HepG2 (cell line): Measurements from ENCODE around the gene MRRF. TPM values are rescaled to one million over a fixed set of nuclear protein-coding genes. Genes with fewer than 3 reads are reported as not detected.

Source experiments
- AGO1 ChIP-seq: fragments of 200-400 bp; formaldehyde crosslinking; IDR thresholded peaks from 2 replicates; pipeline ENCODE4 v1.6.1; 2017; ENCODE audit warnings: mild to moderate bottlenecking, low read depth, low read length, moderate library complexity; ENCODE audit not compliant: poor library complexity, severe bottlenecking
- CREB3 ChIP-seq: sonication (generic); formaldehyde crosslinking; IDR thresholded peaks from 2 replicates; pipeline ENCODE4 v1.5.0; 2020; ENCODE audit warnings: missing genetic modification reagents
- DNMT3B ChIP-seq: conservative IDR thresholded peaks from 2 replicates; pipeline ENCODE4 v1.6.1; 2016; ENCODE audit warnings: missing biosample characterization, control low read depth
- ETV6 ChIP-seq: sonication (generic); formaldehyde crosslinking; conservative IDR thresholded peaks from 2 replicates; pipeline ENCODE4 v1.4.0; 2020; ENCODE audit warnings: missing genetic modification reagents
- HBP1 ChIP-seq: IDR thresholded peaks from 2 replicates; pipeline ENCODE4 v1.6.1; 2016; ENCODE audit warnings: low read depth, control low read depth
- IKZF1 ChIP-seq: fragments of 450-650 bp; IDR thresholded peaks from 2 replicates; pipeline ENCODE4 v1.7.1; 2016
- MTA1 ChIP-seq: sonication (generic); formaldehyde crosslinking; IDR thresholded peaks from 2 replicates; pipeline ENCODE4 v1.4.0; 2020; ENCODE audit warnings: missing genetic modification reagents, mild to moderate bottlenecking, borderline replicate concordance
- SIX4 ChIP-seq: sonication (generic); formaldehyde crosslinking; IDR thresholded peaks from 2 replicates; pipeline ENCODE4 v1.4.0; 2020; ENCODE audit warnings: missing genetic modification reagents
- SSRP1 ChIP-seq: IDR thresholded peaks from 2 replicates; pipeline ENCODE4 v1.6.1; 2016; ENCODE audit warnings: control low read depth
- TAF15 ChIP-seq: fragments of 200-400 bp; formaldehyde crosslinking; IDR thresholded peaks from one replicate; pipeline ENCODE4 v1.6.1; 2018; ENCODE audit warnings: mild to moderate bottlenecking, low read depth, low read length; ENCODE audit not compliant: poor library complexity, severe bottlenecking
- ZBTB1 ChIP-seq: sonication (generic); formaldehyde crosslinking; IDR thresholded peaks from 2 replicates; pipeline ENCODE4 v1.4.0; 2020; ENCODE audit warnings: missing genetic modification reagents, borderline replicate concordance
- ZFP90 ChIP-seq: sonication (generic); formaldehyde crosslinking; IDR thresholded peaks from 2 replicates; pipeline ENCODE4 v1.8.0; 2022; ENCODE audit warnings: missing genetic modification reagents, mild to moderate bottlenecking, inconsistent platforms, borderline replicate concordance
- ZFYVE20 ChIP-seq: sonication (generic); formaldehyde crosslinking; IDR thresholded peaks from 2 replicates; pipeline ENCODE4 v1.8.0; 2023; ENCODE audit warnings: low read depth, mild to moderate bottlenecking, moderate library complexity, missing genetic modification reagents, borderline replicate concordance
- ZNF224 ChIP-seq: sonication (generic); formaldehyde crosslinking; IDR thresholded peaks from 2 replicates; pipeline ENCODE4 v1.5.0; 2020; ENCODE audit warnings: mild to moderate bottlenecking, missing genetic modification reagents
- ZNF263 ChIP-seq: sonication (generic); formaldehyde crosslinking; IDR thresholded peaks from 2 replicates; pipeline ENCODE4 v1.4.0; 2020; ENCODE audit warnings: missing genetic modification reagents
- ZNF317 ChIP-seq: sonication (generic); formaldehyde crosslinking; IDR thresholded peaks from 2 replicates; pipeline ENCODE4 v1.5.0; 2020; ENCODE audit warnings: mild to moderate bottlenecking, missing genetic modification reagents
- ZNF451 ChIP-seq: sonication (generic); formaldehyde crosslinking; IDR thresholded peaks from 2 replicates; pipeline ENCODE4 v1.5.0; 2020; ENCODE audit warnings: mild to moderate bottlenecking, missing genetic modification reagents
- ZNF503 ChIP-seq: sonication (generic); formaldehyde crosslinking; IDR thresholded peaks from 2 replicates; pipeline ENCODE4 v1.4.0; 2020; ENCODE audit warnings: missing genetic modification reagents
- polyA plus RNA-seq, 8 experiments: library from polyadenylated mRNA; depleted of rRNA in 3 of 8; stranded (reverse) in 7 of 8; unstranded in 1 of 8; fragments of >200 nt; fragmentation: Illumina TruSeq in 4 of 8; extraction: Trizol in 4 of 8; gene quantifications; 2 replicates each; pipeline versions ENCODE4 v1.2.1 to v1.2.3, GENCODE V29; 2011 to 2016; ENCODE audit warnings: low read depth in 4 of 8, missing spikeins in 1 of 8, mixed read lengths in 1 of 8; ENCODE audit not compliant: insufficient read depth in 1 of 8
- total RNA-seq, 5 experiments: library from RNA; depleted of rRNA; stranded (reverse); fragments of >200 nt; fragmentation: Illumina TruSeq; extraction: Trizol; gene quantifications; 2 replicates each; pipeline ENCODE4 v1.2.3, GENCODE V29; 2016; ENCODE audit warnings: low read depth in 1 of 5
- TF ChIP-seq, protein P1 (sequence below): sonication (generic); formaldehyde crosslinking; IDR thresholded peaks from 2 replicates; pipeline ENCODE4 v1.4.0; 2020; ENCODE audit warnings: mild to moderate bottlenecking, missing genetic modification reagents
- TF ChIP-seq, protein P2 (sequence below): sonication (generic); formaldehyde crosslinking; IDR thresholded peaks from 2 replicates; pipeline ENCODE4 v1.5.0; 2020; ENCODE audit warnings: mild to moderate bottlenecking, missing genetic modification reagents

MRRF gene
- total and polyA plus RNA-seq, 2 of the 13 experiments (the other 11 are each of a cell fraction or from before 2014, with no cell fraction given) = 37.3 to 44.3 TPM

GRCh38 chr9:122264360-122265148 lies at the start of gene MRRF, which contains the start of gene RBM18 (continued):
- TF ChIP-seq MTA1 (CRISPR knock-in tag) (peak; percentile 98; the same call in 1 of the 2 replicates), ZNF263 (CRISPR knock-in tag) (peak; percentile 73; the same call in 1 of the 2 replicates), TAF15 (no peak), HBP1 (CRISPR knock-in tag) (peak; percentile 86), ZFYVE20 (CRISPR knock-in tag) (peak; percentile 96), ZNF317 (CRISPR knock-in tag) (peak; percentile 86; the same call in 1 of the 2 replicates), SSRP1 (CRISPR knock-in tag) (no peak), DNMT3B (peak; percentile 84; the same call in 1 of the 2 replicates), ZNF451 (CRISPR knock-in tag) (peak; percentile 85), ZBTB1 (CRISPR knock-in tag) (no peak; the same call in 1 of the 2 replicates), AGO1 (no peak), SIX4 (CRISPR knock-in tag) (peak; percentile 82), ZNF224 (CRISPR knock-in tag) (peak; percentile 98), ETV6 (peak; percentile 86), IKZF1 (no peak), ZFP90 (CRISPR knock-in tag) (peak; percentile 87; the same call in 1 of the 2 replicates), CREB3 (CRISPR knock-in tag) (peak; percentile 93), ZNF503 (CRISPR knock-in tag) (0 out of 2 replicates have a peak, but pooled peaks have one; percentile 52)
- TF ChIP-seq, protein P1, sequence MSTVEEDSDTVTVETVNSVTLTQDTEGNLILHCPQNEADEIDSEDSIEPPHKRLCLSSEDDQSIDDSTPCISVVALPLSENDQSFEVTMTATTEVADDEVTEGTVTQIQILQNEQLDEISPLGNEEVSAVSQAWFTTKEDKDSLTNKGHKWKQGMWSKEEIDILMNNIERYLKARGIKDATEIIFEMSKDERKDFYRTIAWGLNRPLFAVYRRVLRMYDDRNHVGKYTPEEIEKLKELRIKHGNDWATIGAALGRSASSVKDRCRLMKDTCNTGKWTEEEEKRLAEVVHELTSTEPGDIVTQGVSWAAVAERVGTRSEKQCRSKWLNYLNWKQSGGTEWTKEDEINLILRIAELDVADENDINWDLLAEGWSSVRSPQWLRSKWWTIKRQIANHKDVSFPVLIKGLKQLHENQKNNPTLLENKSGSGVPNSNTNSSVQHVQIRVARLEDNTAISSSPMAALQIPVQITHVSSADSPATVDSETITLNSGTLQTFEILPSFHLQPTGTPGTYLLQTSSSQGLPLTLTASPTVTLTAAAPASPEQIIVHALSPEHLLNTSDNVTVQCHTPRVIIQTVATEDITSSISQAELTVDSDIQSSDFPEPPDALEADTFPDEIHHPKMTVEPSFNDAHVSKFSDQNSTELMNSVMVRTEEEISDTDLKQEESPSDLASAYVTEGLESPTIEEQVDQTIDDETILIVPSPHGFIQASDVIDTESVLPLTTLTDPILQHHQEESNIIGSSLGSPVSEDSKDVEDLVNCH (CRISPR knock-in tag) = 0 out of 2 replicates have a peak, but pooled peaks have one; percentile 77
- TF ChIP-seq, protein P2, sequence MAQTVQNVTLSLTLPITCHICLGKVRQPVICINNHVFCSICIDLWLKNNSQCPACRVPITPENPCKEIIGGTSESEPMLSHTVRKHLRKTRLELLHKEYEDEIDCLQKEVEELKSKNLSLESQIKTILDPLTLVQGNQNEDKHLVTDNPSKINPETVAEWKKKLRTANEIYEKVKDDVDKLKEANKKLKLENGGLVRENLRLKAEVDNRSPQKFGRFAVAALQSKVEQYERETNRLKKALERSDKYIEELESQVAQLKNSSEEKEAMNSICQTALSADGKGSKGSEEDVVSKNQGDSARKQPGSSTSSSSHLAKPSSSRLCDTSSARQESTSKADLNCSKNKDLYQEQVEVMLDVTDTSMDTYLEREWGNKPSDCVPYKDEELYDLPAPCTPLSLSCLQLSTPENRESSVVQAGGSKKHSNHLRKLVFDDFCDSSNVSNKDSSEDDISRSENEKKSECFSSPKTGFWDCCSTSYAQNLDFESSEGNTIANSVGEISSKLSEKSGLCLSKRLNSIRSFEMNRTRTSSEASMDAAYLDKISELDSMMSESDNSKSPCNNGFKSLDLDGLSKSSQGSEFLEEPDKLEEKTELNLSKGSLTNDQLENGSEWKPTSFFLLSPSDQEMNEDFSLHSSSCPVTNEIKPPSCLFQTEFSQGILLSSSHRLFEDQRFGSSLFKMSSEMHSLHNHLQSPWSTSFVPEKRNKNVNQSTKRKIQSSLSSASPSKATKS (CRISPR knock-in tag) = peak; percentile 87; the same call in 1 of the 2 replicates
